ENCODE results near the gene STIM2. TPM values are rescaled to one million over a fixed set of nuclear protein-coding genes. Genes with fewer than 3 reads are reported as not detected.

Gene STIM2
- total RNA-seq, 6 experiments from 2014 or later, result 9.1 to 14.6 (median 9.6) TPM

- ATAC-seq (no peak), DNase-seq (no peak)
- intact Hi-C loops (cut with DNase I), result no loop called here
- 93% methylated on average over 12 of the region's 12 CpGs for WGBS (ENCODE audit: insufficient coverage, low coverage, low lambda C conversion rate, missing lambda C conversion rate)
- Histone ChIP-seq H3K4me3 (no peak overlapping the region), H3K4me1 (no peaks in the 10 kb centered on the region), H3K9me3 (no peaks in the 10 kb centered on the region), H3K27ac (no peak overlapping the region), H3K36me3 (peaks cover 0 to 4% (median 0%) of the 10 kb centered on the region in 4 donors), H3K27me3 (no peaks in the 10 kb centered on the region)
- TF ChIP-seq, protein P1, sequence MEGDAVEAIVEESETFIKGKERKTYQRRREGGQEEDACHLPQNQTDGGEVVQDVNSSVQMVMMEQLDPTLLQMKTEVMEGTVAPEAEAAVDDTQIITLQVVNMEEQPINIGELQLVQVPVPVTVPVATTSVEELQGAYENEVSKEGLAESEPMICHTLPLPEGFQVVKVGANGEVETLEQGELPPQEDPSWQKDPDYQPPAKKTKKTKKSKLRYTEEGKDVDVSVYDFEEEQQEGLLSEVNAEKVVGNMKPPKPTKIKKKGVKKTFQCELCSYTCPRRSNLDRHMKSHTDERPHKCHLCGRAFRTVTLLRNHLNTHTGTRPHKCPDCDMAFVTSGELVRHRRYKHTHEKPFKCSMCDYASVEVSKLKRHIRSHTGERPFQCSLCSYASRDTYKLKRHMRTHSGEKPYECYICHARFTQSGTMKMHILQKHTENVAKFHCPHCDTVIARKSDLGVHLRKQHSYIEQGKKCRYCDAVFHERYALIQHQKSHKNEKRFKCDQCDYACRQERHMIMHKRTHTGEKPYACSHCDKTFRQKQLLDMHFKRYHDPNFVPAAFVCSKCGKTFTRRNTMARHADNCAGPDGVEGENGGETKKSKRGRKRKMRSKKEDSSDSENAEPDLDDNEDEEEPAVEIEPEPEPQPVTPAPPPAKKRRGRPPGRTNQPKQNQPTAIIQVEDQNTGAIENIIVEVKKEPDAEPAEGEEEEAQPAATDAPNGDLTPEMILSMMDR (IDR thresholded peaks at IDR 0.05), result no peak
- TF ChIP-seq POLR2A (IDR thresholded peaks at IDR 0.05), result no peak
These were observed 157.0 kb downstream of the STIM2 start for GRCh38 chr4:27017623-27018022.

DNA sequence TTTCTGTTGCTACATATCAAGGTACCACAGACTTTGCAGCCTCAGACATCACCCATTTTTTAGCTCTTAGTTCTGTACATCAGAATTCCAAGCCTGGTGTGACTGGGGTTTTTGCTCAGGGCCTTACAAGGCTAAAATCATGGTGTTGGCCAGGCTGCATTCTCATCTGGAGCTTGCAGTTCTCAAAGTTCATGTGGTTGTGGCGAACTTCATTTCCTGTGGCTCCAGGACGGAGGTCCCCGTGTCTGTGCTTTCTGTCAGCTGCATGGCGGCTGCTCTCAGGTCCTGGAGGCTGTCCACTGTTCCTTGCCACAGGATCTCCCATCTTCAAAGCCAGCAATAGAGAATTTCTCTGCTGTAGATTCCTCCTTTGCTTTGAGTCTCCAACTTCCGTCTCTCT, 157.4 kb downstream of the STIM2 start:
- H3K4me3 ChIP-seq, result no peak overlapping the region
- intact Hi-C loops (cut with DNase I), result no loop called here
- H3K27ac ChIP-seq, result no peak overlapping the region
- 71% methylated on average over 4 of the region's 5 CpGs for WGBS (ENCODE audit: insufficient coverage, low coverage, low lambda C conversion rate, missing lambda C conversion rate)
- H3K27me3 ChIP-seq, result no peaks in the 10 kb centered on the region
- no peak for TF ChIP-seq POLR2A (IDR thresholded peaks at IDR 0.05)
- TF ChIP-seq, protein P1 (IDR thresholded peaks at IDR 0.05), result no peak
- H3K9me3 ChIP-seq, result no peaks in the 10 kb centered on the region
- ATAC-seq (no peak), DNase-seq (no peak)
- no peaks in the 10 kb centered on the region for H3K4me1 ChIP-seq
- peaks cover 0 to 7% (median 0%) of the 10 kb centered on the region in 4 donors for H3K36me3 ChIP-seq

DNA sequence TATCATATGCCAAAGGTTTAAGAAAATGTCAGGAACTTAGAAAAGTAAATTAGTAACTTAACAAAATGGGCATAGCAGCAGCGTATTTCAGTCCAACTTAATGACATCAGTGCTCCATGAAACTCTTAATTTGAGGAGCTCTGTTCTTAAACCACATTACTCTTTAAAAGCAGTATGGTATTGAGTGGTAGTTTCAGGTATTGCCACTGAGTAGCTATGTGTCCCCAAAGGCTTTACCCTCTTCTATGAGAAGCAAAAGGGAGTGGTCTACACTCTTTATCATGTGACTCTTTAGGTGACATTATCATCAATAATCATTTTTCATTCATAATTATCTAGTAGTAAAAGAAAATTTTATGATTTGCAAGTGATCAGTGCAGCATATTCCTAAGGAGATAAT, 158.3 kb downstream of the STIM2 start:
- intact Hi-C loops (cut with DNase I), result no loop called here
- ATAC-seq (no peak), DNase-seq (no peak)
- no peak overlapping the region for H3K4me3 ChIP-seq
- TF ChIP-seq, protein P1 (IDR thresholded peaks at IDR 0.05), result no peak
- no peak for TF ChIP-seq POLR2A (IDR thresholded peaks at IDR 0.05)
- no peaks in the 10 kb centered on the region for H3K4me1 ChIP-seq
- H3K9me3 ChIP-seq, result no peaks in the 10 kb centered on the region
- peaks cover 0 to 7% (median 0%) of the 10 kb centered on the region in 4 donors for H3K36me3 ChIP-seq
- H3K27ac ChIP-seq, result no peak overlapping the region
- H3K27me3 ChIP-seq, result no peaks in the 10 kb centered on the region
- 100% methylated on average over 1 of the region's 1 CpG for WGBS (ENCODE audit: insufficient coverage, low coverage, low lambda C conversion rate, missing lambda C conversion rate)

GRCh38 chr4:27019766-27020165, 159.1 kb downstream of the STIM2 start:
- WGBS (ENCODE audit: insufficient coverage, low coverage, low lambda C conversion rate, missing lambda C conversion rate), result 95% methylated on average over 1 of the region's 1 CpG
- no peak for DNase-seq
- H3K27me3 ChIP-seq, result no peaks in the 10 kb centered on the region
- no peak for ATAC-seq
- no peak overlapping the region for H3K4me3 ChIP-seq
- H3K9me3 ChIP-seq, result no peaks in the 10 kb centered on the region
- TF ChIP-seq POLR2A (IDR thresholded peaks at IDR 0.05), result no peak
- TF ChIP-seq, protein P1 (IDR thresholded peaks at IDR 0.05), result no peak
- H3K4me1 ChIP-seq, result no peaks in the 10 kb centered on the region
- no peak overlapping the region for H3K27ac ChIP-seq
- H3K36me3 ChIP-seq, result peaks cover 0 to 7% (median 0%) of the 10 kb centered on the region in 4 donors
- intact Hi-C loops (cut with DNase I), result no loop called here

GRCh38 chr4:27020203-27020602, 159.6 kb downstream of the STIM2 start:
- intact Hi-C loops (cut with DNase I), result no loop called here
- Histone ChIP-seq H3K4me3 (no peak overlapping the region), H3K36me3 (peaks cover 0 to 7% (median 0%) of the 10 kb centered on the region in 4 donors), H3K4me1 (no peaks in the 10 kb centered on the region), H3K27ac (no peak overlapping the region), H3K9me3 (no peaks in the 10 kb centered on the region), H3K27me3 (no peaks in the 10 kb centered on the region)
- ATAC-seq, result no peak
- TF ChIP-seq POLR2A (IDR thresholded peaks at IDR 0.05), result no peak
- TF ChIP-seq, protein P1 (IDR thresholded peaks at IDR 0.05), result no peak
- DNase-seq, result no peak
- WGBS (ENCODE audit: insufficient coverage, low coverage, low lambda C conversion rate, missing lambda C conversion rate), result 88% methylated on average over 4 of the region's 4 CpGs

Measured in right lobe of liver (tissue), 6 donors.